GM23338 (cell line): Measurements from ENCODE around the gene CPXM2. TPM values are rescaled to one million over a fixed set of nuclear protein-coding genes. Genes with fewer than 3 reads are reported as not detected.

ENCODE experiments used
- ATAC-seq: fragments of 200-7000 bp; cut with Tn5 transposase; 3 replicates; pipeline ENCODE4 v1.9.1; 2020
- DNase-seq: peaks from one replicate; pipeline ENCODE4 v3.0.0-alpha.2; 2015; ENCODE audit warnings: low spot score
- H2AFZ ChIP-seq: fragments of 200-600 bp; sonication (generic); 2 replicates; pipeline ENCODE4 v1.8.0; 2016; ENCODE audit warnings: antibody characterized with exemption, mild to moderate bottlenecking, moderate library complexity
- H3F3A ChIP-seq: fragments of 200-600 bp; sonication (generic); replicated peaks from 2 replicates; pipeline ENCODE4 v1.8.0; 2017; ENCODE audit warnings: antibody characterized with exemption, mixed run types, low read depth
- H3K27ac ChIP-seq: fragments of 200-600 bp; sonication (generic); 2 replicates; pipeline ENCODE4 v1.6.1; 2016; ENCODE audit warnings: low read depth
- H3K27me3 ChIP-seq: fragments of 200-600 bp; sonication (generic); 2 replicates; pipeline ENCODE4 v1.8.0; 2016; ENCODE audit warnings: mild to moderate bottlenecking, mixed run types, moderate library complexity; ENCODE audit not compliant: insufficient read depth
- H3K36me3 ChIP-seq: fragments of 200-600 bp; sonication (generic); 2 replicates; pipeline ENCODE4 v1.8.0; 2016; ENCODE audit warnings: mild to moderate bottlenecking; ENCODE audit not compliant: insufficient read depth
- H3K4me1 ChIP-seq: fragments of 200-600 bp; sonication (generic); 2 replicates; pipeline ENCODE4 v1.8.0; 2016; ENCODE audit warnings: mild to moderate bottlenecking, moderate library complexity; ENCODE audit not compliant: insufficient read depth
- H3K4me2 ChIP-seq: fragments of 200-600 bp; sonication (generic); 2 replicates; pipeline ENCODE4 v1.7.1; 2017; ENCODE audit warnings: mixed run types
- H3K4me3 ChIP-seq: fragments of 200-600 bp; sonication (generic); 2 replicates; pipeline ENCODE4 v1.6.1; 2016; ENCODE audit warnings: mixed run types
- H3K79me2 ChIP-seq: fragments of 200-600 bp; sonication (generic); replicated peaks from 2 replicates; pipeline ENCODE4 v1.8.0; 2017; ENCODE audit warnings: mild to moderate bottlenecking; ENCODE audit not compliant: insufficient read depth
- H3K9me2 ChIP-seq: fragments of 200-600 bp; sonication (generic); 2 replicates; pipeline ENCODE4 v1.8.0; 2017; ENCODE audit not compliant: insufficient read depth
- H4K20me1 ChIP-seq: fragments of 200-600 bp; sonication (generic); replicated peaks from 2 replicates; pipeline ENCODE4 v1.8.0; 2017; ENCODE audit warnings: mild to moderate bottlenecking; ENCODE audit not compliant: insufficient read depth
- H3K27ac Mint-ChIP-seq: 2 replicates; pipeline ENCODE4 v1.8.0; 2020; ENCODE audit warnings: inconsistent platforms, mild to moderate bottlenecking, moderate library complexity, mixed read lengths
- H3K27me3 Mint-ChIP-seq: 3 replicates; pipeline ENCODE4 v1.8.0; 2022; ENCODE audit warnings: low read depth, mild to moderate bottlenecking, moderate library complexity, mixed read lengths, inconsistent platforms; ENCODE audit not compliant: insufficient read depth, poor library complexity
- H3K36me3 Mint-ChIP-seq: 3 replicates; pipeline ENCODE4 v1.8.0; 2021; ENCODE audit warnings: low read depth, mild to moderate bottlenecking, inconsistent platforms, moderate library complexity, mixed read lengths
- H3K4me1 Mint-ChIP-seq: 3 replicates; pipeline ENCODE4 v1.8.0; 2020; ENCODE audit warnings: mild to moderate bottlenecking, inconsistent platforms, mixed read lengths
- H3K4me3 Mint-ChIP-seq: 3 replicates; pipeline ENCODE4 v1.8.0; 2021; ENCODE audit warnings: moderate library complexity, mild to moderate bottlenecking, inconsistent platforms, mixed read lengths
- H3K9me3 Mint-ChIP-seq: 3 replicates; pipeline ENCODE4 v1.8.0; 2020; ENCODE audit warnings: moderate library complexity, mild to moderate bottlenecking, inconsistent platforms, mixed read lengths
- CREB1 ChIP-seq: fragments of 250-450 bp; sonication (Bioruptor Pico); IDR thresholded peaks from 2 replicates; pipeline ENCODE4 v1.5.0; 2020; ENCODE audit warnings: low read depth, mild to moderate bottlenecking, moderate library complexity
- ETS1 ChIP-seq: IDR thresholded peaks from 2 replicates; pipeline ENCODE4 v1.6.1; 2016; ENCODE audit warnings: antibody characterized with exemption
- EZH2phosphoT487 ChIP-seq: fragments of 200-600 bp; sonication (generic); IDR thresholded peaks from one replicate; pipeline ENCODE4 v1.8.1; 2018; ENCODE audit warnings: antibody characterized with exemption; ENCODE audit not compliant: unreplicated experiment
- NANOG ChIP-seq: IDR thresholded peaks from 2 replicates; pipeline ENCODE4 v1.6.1; 2016; ENCODE audit warnings: antibody characterized with exemption, borderline replicate concordance
- POLR2AphosphoS5 ChIP-seq: IDR thresholded peaks from 2 replicates; pipeline ENCODE4 v1.6.1; 2016; ENCODE audit warnings: antibody characterized with exemption, low read depth
- STAT1 ChIP-seq: IDR thresholded peaks from one replicate; pipeline ENCODE4 v1.6.1; 2016; ENCODE audit warnings: antibody characterized with exemption; ENCODE audit not compliant: unreplicated experiment
- ZNF462 ChIP-seq: fragments of 250-450 bp; sonication (Bioruptor Pico); IDR thresholded peaks from 2 replicates; pipeline ENCODE4 v1.5.0; 2020; ENCODE audit warnings: mild to moderate bottlenecking, moderate library complexity
- polyA plus RNA-seq: library from polyadenylated mRNA; unstranded; fragments of >200 nt; fragmentation: Nextera tagmentation; extraction: Ambion mirVana; gene quantifications from 2 replicates; pipeline ENCODE4 v1.2.1, GENCODE V29; 2016
- total RNA-seq: library from RNA; depleted of rRNA; stranded (reverse); fragments of >200 nt; shearing (Covaris generic); gene quantifications from 2 replicates; pipeline ENCODE4 v1.2.3, GENCODE V29; 2014

CPXM2 gene
- total and polyA plus RNA-seq, 2 experiments from 2014 or later: 1.6 to 8.1 TPM

- peaks cover 13% of the 10 kb centered on the region for H3K4me1 Mint-ChIP-seq
- Histone ChIP-seq H3K9me2 (no peaks in the 10 kb centered on the region), H3K27ac (no peak overlapping the region), H2AFZ (no peak overlapping the region), H3K4me3 (no peak overlapping the region), H3K27me3 (peaks cover 3% of the 10 kb centered on the region; the same call in 1 of the 2 replicates), H4K20me1 (no peaks in the 10 kb centered on the region), H3F3A (no peaks in the 10 kb centered on the region), H3K4me2 (no peak overlapping the region), H3K4me1 (peaks cover 9% of the 10 kb centered on the region), H3K36me3 (no peaks in the 10 kb centered on the region), H3K79me2 (no peaks in the 10 kb centered on the region)
- H3K4me3 Mint-ChIP-seq: no peak overlapping the region
- peaks cover 5% of the 10 kb centered on the region for H3K27me3 Mint-ChIP-seq
- H3K9me3 Mint-ChIP-seq: no peaks in the 10 kb centered on the region
- no peak overlapping the region for H3K27ac Mint-ChIP-seq
- ATAC-seq (no peak), DNase-seq (no peak)
- no peak for TF ChIP-seq ETS1
- TF ChIP-seq EZH2phosphoT487: no peak
- no peak for TF ChIP-seq POLR2AphosphoS5
- TF ChIP-seq NANOG: no peak
- TF ChIP-seq STAT1: no peak
- TF ChIP-seq ZNF462 (CRISPR knock-in tag): no peak
- TF ChIP-seq CREB1 (CRISPR knock-in tag): no peak
- no peaks in the 10 kb centered on the region for H3K36me3 Mint-ChIP-seq
Measured at GRCh38 chr10:123884907-123885381, 6.7 kb downstream of the CPXM2 start.
